Measurements from ENCODE around the gene EDIL3.
"Not testable (repeated sequence)": the region's sequence is repeated elsewhere in the genome, so short reads cannot be mapped to it uniquely, and the experiment has no call there.

Gene EDIL3

GRCh38 chr5:84160650-84161049, 224.0 kb downstream of the EDIL3 start:
- not testable (repeated sequence) for DNase-seq

- no peak for DNase-seq
These were observed 235.6 kb downstream of the EDIL3 start for GRCh38 chr5:84149094-84149493.

GRCh38 chr5:84148651-84149050, 236.0 kb downstream of the EDIL3 start:
- DNase-seq = no peak

- no peak for DNase-seq
These were observed 247.1 kb downstream of the EDIL3 start for GRCh38 chr5:84137541-84137940.

GRCh38 chr5:84131372-84131771, 253.3 kb downstream of the EDIL3 start:
- no peak for DNase-seq

GRCh38 chr5:84130006-84130580, 254.6 kb downstream of the EDIL3 start:
- no peak for DNase-seq

GRCh38 chr5:84125216-84125615, 259.5 kb downstream of the EDIL3 start:
- no peak for DNase-seq

GRCh38 chr5:84119252-84119651, 265.4 kb downstream of the EDIL3 start:
- no peak for DNase-seq

GRCh38 chr5:84118551-84118950, 266.1 kb downstream of the EDIL3 start:
- DNase-seq = no peak

GRCh38 chr5:84115727-84116126, 269.0 kb downstream of the EDIL3 start:
- no peak for DNase-seq

- DNase-seq = no peak
These were observed 271.2 kb downstream of the EDIL3 start for GRCh38 chr5:84113246-84114105.

- DNase-seq = no peak
These were observed 291.9 kb downstream of the EDIL3 start for GRCh38 chr5:84092738-84093137.

- DNase-seq = no peak
These were observed 293.4 kb downstream of the EDIL3 start for GRCh38 chr5:84091127-84091799.

GRCh38 chr5:84088996-84089395, 295.7 kb downstream of the EDIL3 start:
- DNase-seq = no peak

- no peak for DNase-seq
These were observed 298.2 kb downstream of the EDIL3 start for GRCh38 chr5:84086511-84086910.

GRCh38 chr5:84085387-84086041, 299.2 kb downstream of the EDIL3 start:
- DNase-seq = no peak

- DNase-seq = no peak
These were observed 303.8 kb downstream of the EDIL3 start for GRCh38 chr5:84080908-84081307.

- DNase-seq = no peak
These were observed 312.3 kb downstream of the EDIL3 start for GRCh38 chr5:84072339-84072738.

GRCh38 chr5:84069608-84070179, 315.0 kb downstream of the EDIL3 start:
- DNase-seq = no peak

- no peak for DNase-seq
These were observed 321.6 kb downstream of the EDIL3 start for GRCh38 chr5:84063041-84063440.

GRCh38 chr5:84059672-84060071, 325.0 kb downstream of the EDIL3 start:
- no peak for DNase-seq

- no peak for DNase-seq
These were observed 326.1 kb downstream of the EDIL3 start for GRCh38 chr5:84058561-84058960.

GRCh38 chr5:84057211-84057610, 327.5 kb downstream of the EDIL3 start:
- no peak for DNase-seq
